ENCODE measurements around the gene GSG1L.

GSG1L gene

GRCh38 chr16:27818246-27818645 lies 245.3 kb downstream of the GSG1L start:
- no peak for DNase-seq (ENCODE audit: low read depth)

GRCh38 chr16:27817038-27817437 lies 246.5 kb downstream of the GSG1L start:
- DNase-seq (ENCODE audit: low read depth), result no peak

- DNase-seq (ENCODE audit: low read depth), result no peak
These were observed 247.0 kb downstream of the GSG1L start for GRCh38 chr16:27816561-27816960.

- DNase-seq (ENCODE audit: low read depth), result no peak
These were observed 249.9 kb downstream of the GSG1L start for GRCh38 chr16:27813591-27813990.

- DNase-seq (ENCODE audit: low read depth), result no peak
These were observed 251.6 kb downstream of the GSG1L start for GRCh38 chr16:27811881-27812280.

- DNase-seq (ENCODE audit: low read depth), result no peak
These were observed 256.5 kb downstream of the GSG1L start for GRCh38 chr16:27806986-27807385.

- no peak for DNase-seq (ENCODE audit: low read depth)
These were observed 257.1 kb downstream of the GSG1L start for GRCh38 chr16:27806388-27806787.

- DNase-seq (ENCODE audit: low read depth), result no peak
These were observed 257.6 kb downstream of the GSG1L start for GRCh38 chr16:27805828-27806351.

- no peak for DNase-seq (ENCODE audit: low read depth)
These were observed 259.6 kb downstream of the GSG1L start for GRCh38 chr16:27803775-27804549.

- no peak for DNase-seq (ENCODE audit: low read depth)
These were observed 260.7 kb downstream of the GSG1L start for GRCh38 chr16:27802664-27803439.

GRCh38 chr16:27801289-27801945 lies 262.1 kb downstream of the GSG1L start:
- no peak for DNase-seq (ENCODE audit: low read depth)

GRCh38 chr16:27800817-27801216 lies 262.7 kb downstream of the GSG1L start:
- DNase-seq (ENCODE audit: low read depth), result no peak

- no peak for DNase-seq (ENCODE audit: low read depth)
These were observed 263.6 kb downstream of the GSG1L start for GRCh38 chr16:27799896-27800295.

GRCh38 chr16:27798241-27798640 lies 265.3 kb downstream of the GSG1L start:
- no peak for DNase-seq (ENCODE audit: low read depth)

GRCh38 chr16:27795992-27796614 lies 267.4 kb downstream of the GSG1L start:
- DNase-seq (ENCODE audit: low read depth), result peak; percentile 58

- DNase-seq (ENCODE audit: low read depth), result no peak
These were observed 270.3 kb downstream of the GSG1L start for GRCh38 chr16:27793249-27793622.

- DNase-seq (ENCODE audit: low read depth), result peak; percentile 10
These were observed 270.8 kb downstream of the GSG1L start for GRCh38 chr16:27792486-27793248.

GRCh38 chr16:27791404-27791719 lies 272.2 kb downstream of the GSG1L start:
- DNase-seq (ENCODE audit: low read depth), result no peak

GRCh38 chr16:27790546-27791403 lies 272.7 kb downstream of the GSG1L start:
- no peak for DNase-seq (ENCODE audit: low read depth)

- no peak for DNase-seq (ENCODE audit: low read depth)
These were observed 273.8 kb downstream of the GSG1L start for GRCh38 chr16:27789595-27790241.

Measured in EH (cell line).